ENCODE measurements around the gene GIMAP6.
"Not testable (repeated sequence)": the region's sequence is repeated elsewhere in the genome, so short reads cannot be mapped to it uniquely, and the experiment has no call there.

The GIMAP6 gene

DNA sequence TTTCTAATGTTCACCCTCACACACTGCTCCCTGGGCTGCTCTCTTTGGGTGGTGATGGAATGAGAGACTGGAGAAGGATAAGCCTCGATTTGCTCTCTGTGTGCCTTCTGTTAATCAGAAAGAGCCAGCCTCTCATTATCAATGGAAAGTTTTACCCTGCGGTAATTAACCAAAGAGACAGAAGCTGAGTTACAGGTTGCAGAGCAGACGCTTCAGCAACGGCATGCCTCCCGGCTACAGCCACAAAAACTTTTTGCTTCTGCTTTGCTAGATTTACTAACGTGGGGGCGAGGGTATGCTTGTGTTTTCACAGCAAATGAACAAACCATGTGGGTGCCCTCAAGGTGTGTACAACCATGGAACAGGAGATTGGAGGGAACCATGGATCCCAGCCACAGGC lies 47.0 kb downstream of the GIMAP6 start:
- DNase-seq (ENCODE audit: low spot score), result no peak

DNA sequence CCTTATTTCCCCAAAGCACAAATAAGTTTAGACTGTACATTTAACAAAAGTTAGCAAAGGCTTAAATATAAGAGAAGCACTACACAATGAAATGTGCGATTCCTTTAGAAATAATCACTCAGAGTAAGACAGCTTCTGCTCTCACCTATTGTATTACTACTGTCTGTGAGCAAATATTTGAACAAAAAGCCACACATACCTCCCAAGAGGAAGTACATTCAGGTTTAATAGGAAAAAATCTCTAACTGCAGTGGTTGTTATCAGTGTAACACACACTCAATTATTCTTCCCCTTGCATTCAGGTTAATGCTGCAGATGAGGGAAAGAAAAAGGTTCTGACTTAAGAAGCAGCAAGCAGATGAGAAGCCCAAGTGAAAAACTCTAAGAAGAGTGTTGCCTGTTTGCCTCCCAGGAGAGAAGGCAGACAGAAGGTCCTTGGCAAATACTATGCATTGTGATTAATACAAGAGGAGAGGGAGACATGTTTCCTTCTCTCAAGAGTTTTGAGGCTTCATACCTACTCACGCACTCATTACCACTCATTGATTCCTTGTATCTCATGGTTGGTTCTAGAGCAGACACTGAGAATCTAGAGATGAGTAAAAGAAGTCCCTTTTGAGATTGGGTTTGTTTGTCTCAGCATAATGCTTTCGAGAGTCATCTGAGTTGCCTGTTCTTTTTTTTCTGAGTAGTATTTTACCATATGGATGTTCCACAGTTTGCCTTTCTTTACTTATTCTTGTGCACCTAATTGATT lies 51.4 kb downstream of the GIMAP6 start:
- no peak for DNase-seq (ENCODE audit: low spot score)

DNA sequence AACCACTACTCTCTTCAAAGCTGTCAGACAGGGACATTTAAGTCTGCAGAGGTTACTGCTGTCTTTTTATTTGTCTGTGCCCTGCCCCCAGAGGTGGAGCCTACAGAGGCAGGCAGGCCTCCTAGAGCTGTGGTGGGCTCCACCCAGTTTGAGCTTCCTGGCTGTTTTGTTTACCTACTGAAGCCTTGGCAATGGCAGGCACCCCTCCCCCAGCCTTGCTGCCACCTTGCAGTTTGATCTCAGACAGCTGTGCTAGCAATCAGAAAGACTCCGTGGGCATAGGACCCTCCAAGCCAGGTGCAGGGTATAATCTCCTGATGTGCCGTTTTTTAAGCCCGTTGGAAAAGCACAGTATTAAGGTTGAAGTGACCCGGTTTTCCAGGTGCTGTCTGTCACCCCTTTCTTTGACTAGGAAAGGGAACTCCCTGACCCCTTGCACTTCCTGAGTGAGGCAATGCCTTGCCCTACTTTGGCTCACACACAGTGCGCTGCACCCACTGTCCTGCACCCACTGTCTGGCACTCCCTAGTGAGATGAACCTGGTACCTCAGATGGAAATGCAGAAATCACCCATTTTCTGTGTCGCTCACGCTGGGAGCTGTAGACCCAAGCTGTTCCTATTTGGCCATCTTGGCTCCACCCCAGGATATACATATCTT lies 52.1 kb downstream of the GIMAP6 start:
- DNase-seq (ENCODE audit: low spot score), result not testable (repeated sequence)

Measured in kidney tubule cell (primary cell).